OCI-LY1 (cell line): ENCODE measurements around the gene SLC6A2.
"Not testable (repeated sequence)": the region's sequence is repeated elsewhere in the genome, so short reads cannot be mapped to it uniquely, and the experiment has no call there.

Experiments
- H2AFZ ChIP-seq: fragments of 200-600 bp; sonication (generic), shearing (Covaris generic); 2 replicates; pipeline ENCODE4 v1.6.0; 2014; ENCODE audit warnings: antibody characterized with exemption, mild to moderate bottlenecking, low read length
- H3F3A ChIP-seq: fragments of 200-600 bp; sonication (generic), shearing (Covaris generic); 2 replicates; pipeline ENCODE4 v1.6.0; 2014; ENCODE audit warnings: mild to moderate bottlenecking, antibody characterized with exemption, low read length, moderate library complexity; ENCODE audit not compliant: insufficient read depth
- H3K27ac ChIP-seq: fragments of 200-600 bp; sonication (generic); 2 replicates; pipeline ENCODE4 v1.5.1; 2014; ENCODE audit warnings: low read length, mixed run types, mild to moderate bottlenecking, low read depth; ENCODE audit not compliant: poor library complexity, severe bottlenecking
- H3K27me3 ChIP-seq: fragments of 200-600 bp; sonication (generic); 2 replicates; pipeline ENCODE4 v1.6.0; 2014; ENCODE audit warnings: antibody characterized with exemption, mild to moderate bottlenecking, low read length, moderate library complexity; ENCODE audit not compliant: insufficient read depth
- H3K36me3 ChIP-seq: fragments of 200-600 bp; sonication (generic); 2 replicates; pipeline ENCODE4 v1.6.1; 2014; ENCODE audit warnings: mild to moderate bottlenecking, antibody characterized with exemption, low read length, moderate library complexity, mixed read lengths; ENCODE audit not compliant: insufficient read depth
- H3K4me1 ChIP-seq: fragments of 200-600 bp; sonication (generic); 2 replicates; pipeline ENCODE4 v1.5.1; 2014; ENCODE audit warnings: mild to moderate bottlenecking, low read length, moderate library complexity; ENCODE audit not compliant: insufficient read depth, severe bottlenecking
- H3K4me2 ChIP-seq: fragments of 200-600 bp; sonication (generic), shearing (Covaris generic); 2 replicates; pipeline ENCODE4 v1.6.1; 2014; ENCODE audit warnings: low read length
- H3K4me3 ChIP-seq: fragments of 200-600 bp; sonication (generic); 2 replicates; pipeline ENCODE4 v1.5.1; 2014; ENCODE audit warnings: low read length, low read depth, mild to moderate bottlenecking, mixed read lengths; ENCODE audit not compliant: poor library complexity, severe bottlenecking
- H3K79me2 ChIP-seq: fragments of 200-600 bp; shearing (Covaris generic); 2 replicates; pipeline ENCODE4 v1.6.1; 2016; ENCODE audit warnings: mixed run types, low read length, mixed read lengths; ENCODE audit not compliant: insufficient read depth
- H3K9ac ChIP-seq: fragments of 200-600 bp; sonication (generic), shearing (Covaris generic); 2 replicates; pipeline ENCODE4 v1.6.1; 2014; ENCODE audit warnings: mild to moderate bottlenecking, low read length, mixed read lengths
- H3K9me2 ChIP-seq: fragments of 200-600 bp; sonication (generic), shearing (Covaris generic); 2 replicates; pipeline ENCODE4 v1.6.1; 2014; ENCODE audit warnings: low read depth, mild to moderate bottlenecking, low read length, mixed read lengths
- H3K9me3 ChIP-seq: fragments of 200-600 bp; shearing (Covaris generic); 2 replicates; pipeline ENCODE4 v1.6.1; 2014; ENCODE audit warnings: low read length, mixed read lengths
- H4K20me1 ChIP-seq: fragments of 200-600 bp; sonication (generic), shearing (Covaris generic); 2 replicates; pipeline ENCODE4 v1.6.0; 2016; ENCODE audit warnings: mild to moderate bottlenecking, low read length; ENCODE audit not compliant: insufficient read depth
- EZH2 ChIP-seq: fragments of 200-600 bp; sonication (generic), shearing (Covaris generic); IDR thresholded peaks from 2 replicates; pipeline ENCODE4 v1.8.0; 2017; ENCODE audit warnings: borderline replicate concordance, mixed run types, mild to moderate bottlenecking, antibody characterized with exemption, low read length, moderate library complexity, mixed read lengths
- TF ChIP-seq, protein P1 (sequence below): fragments of 200-600 bp; sonication (generic), shearing (Covaris generic); IDR thresholded peaks from 2 replicates; pipeline ENCODE4 v1.5.1; 2017; ENCODE audit warnings: mild to moderate bottlenecking, antibody characterized with exemption, low read length, moderate library complexity, mixed read lengths

Gene SLC6A2

DNA sequence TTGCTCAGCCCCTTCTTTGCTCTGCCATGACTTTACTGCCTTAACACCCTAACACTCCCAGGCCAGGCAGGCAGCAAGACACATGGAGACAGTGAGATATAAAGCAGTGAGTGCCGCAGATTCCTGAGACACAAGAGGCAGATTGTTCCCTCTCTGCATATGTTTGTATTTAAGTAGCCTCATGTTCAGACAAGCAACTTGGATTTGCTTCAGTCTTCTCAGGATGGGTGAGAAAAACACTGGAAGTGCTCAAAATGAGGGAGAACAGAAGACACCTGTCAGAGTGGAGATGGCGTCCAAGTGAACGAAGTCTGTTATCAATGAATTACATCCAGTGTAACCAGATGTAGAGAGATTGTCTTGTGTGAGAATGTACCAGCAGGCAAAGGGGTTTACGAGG is 90.3 kb downstream of the SLC6A2 start:
- Histone ChIP-seq H3K9ac (no peak overlapping the region), H2AFZ (no peak overlapping the region), H3K36me3 (no peaks in the 10 kb centered on the region), H3F3A (no peaks in the 10 kb centered on the region), H3K79me2 (no peaks in the 10 kb centered on the region), H3K4me2 (no peak overlapping the region), H3K27me3 (no peaks in the 10 kb centered on the region), H3K27ac (no peak overlapping the region), H4K20me1 (no peaks in the 10 kb centered on the region), H3K4me3 (no peak overlapping the region), H3K9me2 (no peaks in the 10 kb centered on the region), H3K9me3 (no peaks in the 10 kb centered on the region), H3K4me1 (no peaks in the 10 kb centered on the region)
- TF ChIP-seq, protein P1, sequence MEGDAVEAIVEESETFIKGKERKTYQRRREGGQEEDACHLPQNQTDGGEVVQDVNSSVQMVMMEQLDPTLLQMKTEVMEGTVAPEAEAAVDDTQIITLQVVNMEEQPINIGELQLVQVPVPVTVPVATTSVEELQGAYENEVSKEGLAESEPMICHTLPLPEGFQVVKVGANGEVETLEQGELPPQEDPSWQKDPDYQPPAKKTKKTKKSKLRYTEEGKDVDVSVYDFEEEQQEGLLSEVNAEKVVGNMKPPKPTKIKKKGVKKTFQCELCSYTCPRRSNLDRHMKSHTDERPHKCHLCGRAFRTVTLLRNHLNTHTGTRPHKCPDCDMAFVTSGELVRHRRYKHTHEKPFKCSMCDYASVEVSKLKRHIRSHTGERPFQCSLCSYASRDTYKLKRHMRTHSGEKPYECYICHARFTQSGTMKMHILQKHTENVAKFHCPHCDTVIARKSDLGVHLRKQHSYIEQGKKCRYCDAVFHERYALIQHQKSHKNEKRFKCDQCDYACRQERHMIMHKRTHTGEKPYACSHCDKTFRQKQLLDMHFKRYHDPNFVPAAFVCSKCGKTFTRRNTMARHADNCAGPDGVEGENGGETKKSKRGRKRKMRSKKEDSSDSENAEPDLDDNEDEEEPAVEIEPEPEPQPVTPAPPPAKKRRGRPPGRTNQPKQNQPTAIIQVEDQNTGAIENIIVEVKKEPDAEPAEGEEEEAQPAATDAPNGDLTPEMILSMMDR, result no peak
- TF ChIP-seq EZH2, result no peak

DNA sequence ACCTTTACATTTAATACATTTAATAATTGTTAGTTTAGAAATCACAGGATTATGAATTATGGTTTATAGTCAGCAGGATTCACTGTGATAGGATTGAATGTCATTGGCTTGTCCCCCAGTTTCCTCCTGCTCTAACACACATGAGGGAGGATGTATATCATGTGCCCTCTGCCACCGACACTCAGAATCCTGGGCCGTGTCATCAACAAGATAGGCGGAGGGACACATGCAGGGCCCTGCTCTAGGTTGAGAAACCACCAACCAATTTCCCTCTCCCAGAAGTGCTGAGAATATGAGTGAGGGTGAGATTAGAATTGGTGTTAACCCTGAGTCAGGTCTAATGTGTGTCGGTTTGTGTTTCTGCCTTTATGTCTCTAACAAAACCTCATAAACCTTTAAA is 92.0 kb downstream of the SLC6A2 start:
- Histone ChIP-seq H3K79me2 (no peaks in the 10 kb centered on the region), H2AFZ (no peak overlapping the region), H3K9me2 (no peaks in the 10 kb centered on the region), H3K36me3 (no peaks in the 10 kb centered on the region), H3K4me1 (no peaks in the 10 kb centered on the region), H3K27me3 (no peaks in the 10 kb centered on the region), H3K27ac (no peak overlapping the region), H3K4me3 (no peak overlapping the region), H4K20me1 (no peaks in the 10 kb centered on the region), H3F3A (no peaks in the 10 kb centered on the region), H3K9me3 (no peaks in the 10 kb centered on the region), H3K4me2 (no peak overlapping the region), H3K9ac (no peak overlapping the region)
- TF ChIP-seq, protein P1, result no peak
- TF ChIP-seq EZH2, result no peak

DNA sequence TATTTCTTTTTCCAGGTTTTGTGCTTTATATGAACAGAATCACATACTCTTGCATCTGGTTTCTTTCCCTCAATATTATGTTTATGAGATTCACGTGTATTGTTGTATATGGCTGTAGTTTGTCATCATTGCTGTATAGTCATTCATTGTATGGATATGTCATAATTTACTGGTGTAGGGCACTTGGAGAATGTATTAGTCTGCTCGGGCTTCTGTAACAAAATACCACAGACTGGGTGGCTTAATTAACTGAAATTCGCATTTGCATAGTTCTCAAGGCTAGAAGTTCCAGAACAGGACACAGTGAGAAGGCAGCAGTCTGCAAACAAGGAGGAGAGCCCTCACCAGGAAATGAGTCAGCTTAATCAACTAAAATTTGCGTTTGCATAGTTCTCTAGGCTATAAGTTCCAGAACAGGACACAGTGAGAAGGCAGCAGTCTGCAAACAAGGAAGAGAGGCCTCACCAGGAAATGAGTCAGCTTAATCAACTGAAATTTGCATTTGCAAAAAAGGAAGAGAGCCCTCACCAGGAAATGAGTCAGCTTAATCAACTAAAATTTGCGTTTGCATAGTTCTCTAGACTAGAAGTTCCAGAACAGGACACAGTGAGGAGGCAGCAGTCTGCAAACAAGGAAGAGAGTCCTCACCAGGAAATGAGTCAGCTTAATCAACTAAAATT is 96.8 kb downstream of the SLC6A2 start:
- H3K4me3 ChIP-seq, H3K36me3 ChIP-seq, H3K79me2 ChIP-seq, H3K4me1 ChIP-seq, H3K9me3 ChIP-seq, H3K27ac ChIP-seq, H3K9ac ChIP-seq, H4K20me1 ChIP-seq, H3K27me3 ChIP-seq, H3K4me2 ChIP-seq, H3K9me2 ChIP-seq, H2AFZ ChIP-seq, H3F3A ChIP-seq: not testable (repeated sequence)

- H3K4me2 ChIP-seq, H4K20me1 ChIP-seq, H2AFZ ChIP-seq, H3K27me3 ChIP-seq, H3K79me2 ChIP-seq, H3F3A ChIP-seq, H3K4me1 ChIP-seq, H3K36me3 ChIP-seq, H3K9me3 ChIP-seq, H3K27ac ChIP-seq, H3K9ac ChIP-seq, H3K9me2 ChIP-seq, H3K4me3 ChIP-seq: not testable (repeated sequence)
Measured at GRCh38 chr16:55753145-55753631, 97.4 kb downstream of the SLC6A2 start.
